HepG2 (cell line): ENCODE results near the gene CLDN7. TPM values are rescaled to one million over a fixed set of nuclear protein-coding genes. Genes with fewer than 3 reads are reported as not detected.

Experiments used
- GABPB1 ChIP-seq: IDR thresholded peaks from 2 replicates; pipeline ENCODE4 v1.6.1; 2016; ENCODE audit warnings: mild to moderate bottlenecking, missing genetic modification reagents, moderate library complexity, missing compliant biosample characterization
- KDM5A ChIP-seq: fragments of 200-600 bp; sonication (generic); IDR thresholded peaks from 2 replicates; pipeline ENCODE4 v1.7.0; 2018; ENCODE audit warnings: antibody characterized with exemption, mild to moderate bottlenecking, low read length, borderline replicate concordance
- REST ChIP-seq, 2 experiments: IDR thresholded peaks; 2 replicates each; pipeline ENCODE4 v1.6.1; 2011 to 2012; ENCODE audit warnings: low read length in 2 of 2, borderline replicate concordance in 1 of 2, low read depth in 1 of 2, mild to moderate bottlenecking in 1 of 2, moderate library complexity in 1 of 2
- RXRA ChIP-seq: sonication (generic); formaldehyde crosslinking; IDR thresholded peaks from 2 replicates; pipeline ENCODE4 v1.5.1; 2020; ENCODE audit warnings: missing genetic modification reagents
- TAF1 ChIP-seq: sonication (generic); formaldehyde crosslinking; IDR thresholded peaks from 2 replicates; pipeline ENCODE4 v1.4.0; 2020; ENCODE audit warnings: missing genetic modification reagents
- ZBTB3 ChIP-seq: sonication (generic); formaldehyde crosslinking; IDR thresholded peaks from 2 replicates; pipeline ENCODE4 v1.4.0; 2020; ENCODE audit warnings: low read depth, mild to moderate bottlenecking, moderate library complexity, missing genetic modification reagents, borderline replicate concordance
- ZFP82 ChIP-seq: sonication (generic); formaldehyde crosslinking; IDR thresholded peaks from 2 replicates; pipeline ENCODE4 v1.5.1; 2020; ENCODE audit warnings: mild to moderate bottlenecking, missing genetic modification reagents, borderline replicate concordance
- ZNF282 ChIP-seq: fragments of 450-650 bp; IDR thresholded peaks from 2 replicates; pipeline ENCODE4 v1.6.1; 2018; ENCODE audit not compliant: partially characterized antibody
- ZNF598 ChIP-seq: sonication (generic); formaldehyde crosslinking; IDR thresholded peaks from 2 replicates; pipeline ENCODE4 v1.5.1; 2020; ENCODE audit warnings: mild to moderate bottlenecking, missing genetic modification reagents, borderline replicate concordance
- ZSCAN30 ChIP-seq: sonication (generic); formaldehyde crosslinking; IDR thresholded peaks from 2 replicates; pipeline ENCODE4 v1.5.0; 2020; ENCODE audit warnings: mild to moderate bottlenecking, missing genetic modification reagents
- polyA plus RNA-seq, 8 experiments: library from polyadenylated mRNA; depleted of rRNA in 3 of 8; stranded (reverse) in 7 of 8; unstranded in 1 of 8; fragments of >200 nt; fragmentation: Illumina TruSeq in 4 of 8; extraction: Trizol in 4 of 8; gene quantifications; 2 replicates each; pipeline versions ENCODE4 v1.2.1 to v1.2.3, GENCODE V29; 2011 to 2016; ENCODE audit warnings: low read depth in 4 of 8, missing spikeins in 1 of 8, mixed read lengths in 1 of 8; ENCODE audit not compliant: insufficient read depth in 1 of 8
- total RNA-seq, 5 experiments: library from RNA; depleted of rRNA; stranded (reverse); fragments of >200 nt; fragmentation: Illumina TruSeq; extraction: Trizol; gene quantifications; 2 replicates each; pipeline ENCODE4 v1.2.3, GENCODE V29; 2016; ENCODE audit warnings: low read depth in 1 of 5
- TF ChIP-seq, protein P1 (sequence below), 2 experiments: fragments of 450-650 bp in 1 of 2; sonication (generic) in 1 of 2; formaldehyde crosslinking in 1 of 2; IDR thresholded peaks; 2 replicates each; pipeline versions ENCODE4 v1.6.1 to v1.8.0; 2016 to 2022; ENCODE audit warnings: antibody characterized with exemption in 1 of 2, mild to moderate bottlenecking in 1 of 2, missing genetic modification reagents in 1 of 2
- TF ChIP-seq, protein P2 (sequence below): sonication (generic); formaldehyde crosslinking; conservative IDR thresholded peaks from 2 replicates; pipeline ENCODE4 v1.4.0; 2020; ENCODE audit warnings: missing genetic modification reagents
- TF ChIP-seq, protein P3 (sequence below): IDR thresholded peaks from 2 replicates; pipeline ENCODE4 v1.6.1; 2016; ENCODE audit warnings: low read depth, control low read depth

Gene CLDN7
- total and polyA plus RNA-seq, 2 of the 13 experiments (the other 11 are each of a cell fraction or from before 2014, with no cell fraction given) = not detected

- TF ChIP-seq, protein P1, sequence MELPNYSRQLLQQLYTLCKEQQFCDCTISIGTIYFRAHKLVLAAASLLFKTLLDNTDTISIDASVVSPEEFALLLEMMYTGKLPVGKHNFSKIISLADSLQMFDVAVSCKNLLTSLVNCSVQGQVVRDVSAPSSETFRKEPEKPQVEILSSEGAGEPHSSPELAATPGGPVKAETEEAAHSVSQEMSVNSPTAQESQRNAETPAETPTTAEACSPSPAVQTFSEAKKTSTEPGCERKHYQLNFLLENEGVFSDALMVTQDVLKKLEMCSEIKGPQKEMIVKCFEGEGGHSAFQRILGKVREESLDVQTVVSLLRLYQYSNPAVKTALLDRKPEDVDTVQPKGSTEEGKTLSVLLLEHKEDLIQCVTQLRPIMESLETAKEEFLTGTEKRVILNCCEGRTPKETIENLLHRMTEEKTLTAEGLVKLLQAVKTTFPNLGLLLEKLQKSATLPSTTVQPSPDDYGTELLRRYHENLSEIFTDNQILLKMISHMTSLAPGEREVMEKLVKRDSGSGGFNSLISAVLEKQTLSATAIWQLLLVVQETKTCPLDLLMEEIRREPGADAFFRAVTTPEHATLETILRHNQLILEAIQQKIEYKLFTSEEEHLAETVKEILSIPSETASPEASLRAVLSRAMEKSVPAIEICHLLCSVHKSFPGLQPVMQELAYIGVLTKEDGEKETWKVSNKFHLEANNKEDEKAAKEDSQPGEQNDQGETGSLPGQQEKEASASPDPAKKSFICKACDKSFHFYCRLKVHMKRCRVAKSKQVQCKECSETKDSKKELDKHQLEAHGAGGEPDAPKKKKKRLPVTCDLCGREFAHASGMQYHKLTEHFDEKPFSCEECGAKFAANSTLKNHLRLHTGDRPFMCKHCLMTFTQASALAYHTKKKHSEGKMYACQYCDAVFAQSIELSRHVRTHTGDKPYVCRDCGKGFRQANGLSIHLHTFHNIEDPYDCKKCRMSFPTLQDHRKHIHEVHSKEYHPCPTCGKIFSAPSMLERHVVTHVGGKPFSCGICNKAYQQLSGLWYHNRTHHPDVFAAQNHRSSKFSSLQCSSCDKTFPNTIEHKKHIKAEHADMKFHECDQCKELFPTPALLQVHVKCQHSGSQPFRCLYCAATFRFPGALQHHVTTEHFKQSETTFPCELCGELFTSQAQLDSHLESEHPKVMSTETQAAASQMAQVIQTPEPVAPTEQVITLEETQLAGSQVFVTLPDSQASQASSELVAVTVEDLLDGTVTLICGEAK (IDR thresholded peaks at IDR 0.05) = peak; percentile 49
- TF ChIP-seq, protein P1 (CRISPR knock-in tag; IDR thresholded peaks at IDR 0.05) = no peak
- TF ChIP-seq REST (IDR thresholded peaks at IDR 0.05; ENCODE audit: borderline replicate concordance in 1 of 2, low read depth in 1 of 2, low read length in 2 of 2) (peak in 1 of 2 experiments; percentile 55; a peak in 1 of 4 replicates), ZNF282 (no peak), ZNF598 (0 out of 2 replicates have a peak, but pooled peaks have one; percentile 8), KDM5A (peak; percentile 82), ZFP82 (CRISPR knock-in tag) (0 out of 2 replicates have a peak, but pooled peaks have one; percentile 43), ZSCAN30 (CRISPR knock-in tag) (0 out of 2 replicates have a peak, but pooled peaks have one; percentile 30), TAF1 (CRISPR knock-in tag) (peak; percentile 61; the same call in 1 of the 2 replicates), ZBTB3 (CRISPR knock-in tag) (peak; percentile 33; the same call in 1 of the 2 replicates), RXRA (CRISPR knock-in tag) (no peak), GABPB1 (peak; percentile 92)
- TF ChIP-seq, protein P2, sequence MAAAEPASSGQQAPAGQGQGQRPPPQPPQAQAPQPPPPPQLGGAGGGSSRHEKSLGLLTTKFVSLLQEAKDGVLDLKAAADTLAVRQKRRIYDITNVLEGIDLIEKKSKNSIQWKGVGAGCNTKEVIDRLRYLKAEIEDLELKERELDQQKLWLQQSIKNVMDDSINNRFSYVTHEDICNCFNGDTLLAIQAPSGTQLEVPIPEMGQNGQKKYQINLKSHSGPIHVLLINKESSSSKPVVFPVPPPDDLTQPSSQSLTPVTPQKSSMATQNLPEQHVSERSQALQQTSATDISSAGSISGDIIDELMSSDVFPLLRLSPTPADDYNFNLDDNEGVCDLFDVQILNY (CRISPR knock-in tag) = 0 out of 2 replicates have a peak, but pooled peaks have one; percentile 20
- TF ChIP-seq, protein P3, sequence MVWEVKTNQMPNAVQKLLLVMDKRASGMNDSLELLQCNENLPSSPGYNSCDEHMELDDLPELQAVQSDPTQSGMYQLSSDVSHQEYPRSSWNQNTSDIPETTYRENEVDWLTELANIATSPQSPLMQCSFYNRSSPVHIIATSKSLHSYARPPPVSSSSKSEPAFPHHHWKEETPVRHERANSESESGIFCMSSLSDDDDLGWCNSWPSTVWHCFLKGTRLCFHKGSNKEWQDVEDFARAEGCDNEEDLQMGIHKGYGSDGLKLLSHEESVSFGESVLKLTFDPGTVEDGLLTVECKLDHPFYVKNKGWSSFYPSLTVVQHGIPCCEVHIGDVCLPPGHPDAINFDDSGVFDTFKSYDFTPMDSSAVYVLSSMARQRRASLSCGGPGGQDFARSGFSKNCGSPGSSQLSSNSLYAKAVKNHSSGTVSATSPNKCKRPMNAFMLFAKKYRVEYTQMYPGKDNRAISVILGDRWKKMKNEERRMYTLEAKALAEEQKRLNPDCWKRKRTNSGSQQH = 0 out of 2 replicates have a peak, but pooled peaks have one; percentile 43
These were observed 10.6 kb downstream of the CLDN7 start, which contains the start of gene CTDNEP1 (continued) for GRCh38 chr17:7251661-7252175.
